ENCODE data around the gene DGKD.

The DGKD gene

DNA sequence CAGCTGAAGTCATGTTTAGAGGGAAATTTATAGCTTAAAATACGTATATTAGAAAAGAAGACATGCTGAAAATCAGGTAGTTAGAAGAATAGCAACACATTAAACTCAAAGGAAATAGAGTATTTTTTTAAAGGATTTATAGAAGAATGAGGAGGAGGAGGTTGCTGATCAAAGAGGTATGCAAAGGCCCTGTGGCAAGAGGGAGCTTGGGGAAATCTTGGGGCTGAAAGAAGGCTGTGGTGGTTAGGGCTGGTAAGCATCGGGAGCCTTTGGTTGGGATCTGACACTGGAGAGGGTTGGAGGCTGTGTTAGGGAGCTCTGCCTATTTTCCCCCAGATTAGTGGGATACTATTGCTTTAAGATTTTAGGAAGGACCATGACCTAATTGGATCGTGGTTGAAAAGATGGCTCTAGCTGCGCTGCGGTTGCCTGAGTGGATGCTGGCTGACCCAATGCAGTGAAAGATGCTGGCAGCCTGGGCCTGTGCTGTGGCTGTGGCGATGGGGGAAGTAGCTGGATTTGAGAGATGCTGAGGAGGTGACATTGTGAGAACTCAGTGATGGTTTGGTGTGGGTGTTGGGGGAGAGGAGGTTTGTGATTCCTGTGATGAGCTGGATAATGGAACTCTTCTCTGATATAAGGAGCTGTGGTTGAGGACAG, 11.7 kb downstream of the DGKD start:
- Histone ChIP-seq H3K4me2 (ENCODE audit: insufficient read depth, low read length) (no peak overlapping the region), H3K27me3 (ENCODE audit: insufficient read depth, low read length, poor library complexity) (no peaks in the 10 kb centered on the region), H3K9me3 (ENCODE audit: insufficient read depth, low read length, severe bottlenecking) (no peaks in the 10 kb centered on the region), H3K36me3 (ENCODE audit: insufficient read depth, low read length) (peaks cover 5% of the 10 kb centered on the region; the same call in 1 of the 2 replicates), H3K4me3 (ENCODE audit: low read depth in 1 of 2, low read length in 2 of 2) (no peak overlapping the region), H4K20me1 (ENCODE audit: insufficient read depth, low read length) (peaks cover 16% of the 10 kb centered on the region; the same call in 1 of the 2 replicates), H3K27ac (ENCODE audit: low read length) (no peak overlapping the region), H2AFZ (ENCODE audit: low read depth, low read length) (no peak overlapping the region), H3K4me1 (ENCODE audit: insufficient read depth, low read length) (no peaks in the 10 kb centered on the region), H3K79me2 (ENCODE audit: insufficient read depth, low read length) (peaks cover 23% of the 10 kb centered on the region; the same call in 1 of the 2 replicates), H3K9ac (ENCODE audit: low read depth, low read length) (no peak overlapping the region)
- no peak for TF ChIP-seq EZH2 (IDR thresholded peaks at IDR 0.05; ENCODE audit: borderline replicate concordance, low read depth, low read length, severe bottlenecking)
- TF ChIP-seq, protein P1, sequence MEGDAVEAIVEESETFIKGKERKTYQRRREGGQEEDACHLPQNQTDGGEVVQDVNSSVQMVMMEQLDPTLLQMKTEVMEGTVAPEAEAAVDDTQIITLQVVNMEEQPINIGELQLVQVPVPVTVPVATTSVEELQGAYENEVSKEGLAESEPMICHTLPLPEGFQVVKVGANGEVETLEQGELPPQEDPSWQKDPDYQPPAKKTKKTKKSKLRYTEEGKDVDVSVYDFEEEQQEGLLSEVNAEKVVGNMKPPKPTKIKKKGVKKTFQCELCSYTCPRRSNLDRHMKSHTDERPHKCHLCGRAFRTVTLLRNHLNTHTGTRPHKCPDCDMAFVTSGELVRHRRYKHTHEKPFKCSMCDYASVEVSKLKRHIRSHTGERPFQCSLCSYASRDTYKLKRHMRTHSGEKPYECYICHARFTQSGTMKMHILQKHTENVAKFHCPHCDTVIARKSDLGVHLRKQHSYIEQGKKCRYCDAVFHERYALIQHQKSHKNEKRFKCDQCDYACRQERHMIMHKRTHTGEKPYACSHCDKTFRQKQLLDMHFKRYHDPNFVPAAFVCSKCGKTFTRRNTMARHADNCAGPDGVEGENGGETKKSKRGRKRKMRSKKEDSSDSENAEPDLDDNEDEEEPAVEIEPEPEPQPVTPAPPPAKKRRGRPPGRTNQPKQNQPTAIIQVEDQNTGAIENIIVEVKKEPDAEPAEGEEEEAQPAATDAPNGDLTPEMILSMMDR (IDR thresholded peaks at IDR 0.05; ENCODE audit: borderline replicate concordance, extremely low read depth, low read length, poor library complexity, severe bottlenecking) = no peak
- no peak for ATAC-seq (ENCODE audit: insufficient read depth, low read depth)
- no peak for DNase-seq

DNA sequence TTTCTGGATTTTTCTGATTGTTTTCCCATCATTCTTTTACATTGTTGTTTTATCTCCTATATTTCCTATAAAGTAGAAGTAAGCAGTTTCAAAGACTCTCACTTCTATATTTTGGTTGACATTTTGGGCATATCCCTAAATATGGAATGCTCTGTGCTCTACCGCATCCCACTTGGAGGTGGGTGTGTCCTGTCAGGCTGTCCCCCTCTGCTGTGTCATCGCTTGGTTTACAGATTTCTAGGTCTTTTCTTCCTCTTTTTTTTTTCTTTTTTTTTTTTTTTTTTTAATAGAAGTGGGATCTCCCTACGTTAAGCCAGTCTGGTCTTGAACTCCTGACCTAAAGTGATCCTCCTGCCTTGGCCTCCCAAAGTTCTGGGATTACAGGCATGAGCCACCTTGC, 13.3 kb downstream of the DGKD start:
- H4K20me1 ChIP-seq (ENCODE audit: insufficient read depth, low read length) = peaks cover 16% of the 10 kb centered on the region; the same call in 1 of the 2 replicates
- no peaks in the 10 kb centered on the region for H3K4me1 ChIP-seq (ENCODE audit: insufficient read depth, low read length)
- H2AFZ ChIP-seq (ENCODE audit: low read depth, low read length) = no peak overlapping the region
- H3K9me3 ChIP-seq (ENCODE audit: insufficient read depth, low read length, severe bottlenecking) = no peaks in the 10 kb centered on the region
- ATAC-seq (ENCODE audit: insufficient read depth, low read depth) (no peak), DNase-seq (no peak)
- H3K9ac ChIP-seq (ENCODE audit: low read depth, low read length) = no peak overlapping the region
- H3K36me3 ChIP-seq (ENCODE audit: insufficient read depth, low read length) = peaks cover 5% of the 10 kb centered on the region; the same call in 1 of the 2 replicates
- TF ChIP-seq EZH2 (IDR thresholded peaks at IDR 0.05; ENCODE audit: borderline replicate concordance, low read depth, low read length, severe bottlenecking) = no peak
- H3K27ac ChIP-seq (ENCODE audit: low read length) = no peak overlapping the region
- no peak overlapping the region for H3K4me3 ChIP-seq (ENCODE audit: low read depth in 1 of 2, low read length in 2 of 2)
- H3K27me3 ChIP-seq (ENCODE audit: insufficient read depth, low read length, poor library complexity) = no peaks in the 10 kb centered on the region
- H3K79me2 ChIP-seq (ENCODE audit: insufficient read depth, low read length) = peaks cover 22% of the 10 kb centered on the region; the same call in 1 of the 2 replicates
- H3K4me2 ChIP-seq (ENCODE audit: insufficient read depth, low read length) = no peak overlapping the region

DNA sequence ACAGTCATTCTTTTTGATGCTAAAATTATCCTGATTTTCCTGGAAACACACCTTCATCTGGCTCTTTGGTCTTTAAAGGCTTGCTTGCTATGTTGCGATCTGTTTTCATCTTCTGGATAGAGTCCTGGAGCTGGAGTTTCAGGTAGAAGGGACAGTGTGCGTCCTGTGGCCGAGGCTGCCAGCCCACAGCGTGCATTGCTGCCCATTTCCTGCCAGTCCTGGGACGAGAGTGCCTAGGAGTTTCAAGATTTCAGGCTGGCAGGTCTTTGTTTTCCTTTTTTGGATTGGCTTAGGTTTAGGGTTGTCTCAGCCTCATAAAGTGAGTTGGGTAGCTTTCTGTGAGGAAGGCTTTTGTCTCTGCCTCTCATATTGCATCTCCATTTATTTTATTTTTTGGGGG, 14.5 kb downstream of the DGKD start:
- Histone ChIP-seq H3K36me3 (ENCODE audit: insufficient read depth, low read length) (peaks cover 5% of the 10 kb centered on the region), H4K20me1 (ENCODE audit: insufficient read depth, low read length) (peaks cover 16% of the 10 kb centered on the region; the same call in 1 of the 2 replicates), H3K4me1 (ENCODE audit: insufficient read depth, low read length) (no peaks in the 10 kb centered on the region), H3K9ac (ENCODE audit: low read depth, low read length) (no peak overlapping the region), H3K9me3 (ENCODE audit: insufficient read depth, low read length, severe bottlenecking) (no peaks in the 10 kb centered on the region), H2AFZ (ENCODE audit: low read depth, low read length) (no peak overlapping the region), H3K4me2 (ENCODE audit: insufficient read depth, low read length) (no peak overlapping the region), H3K4me3 (ENCODE audit: low read depth in 1 of 2, low read length in 2 of 2) (no peak overlapping the region), H3K27ac (ENCODE audit: low read length) (no peak overlapping the region), H3K79me2 (ENCODE audit: insufficient read depth, low read length) (peaks cover 23% of the 10 kb centered on the region; the same call in 1 of the 2 replicates), H3K27me3 (ENCODE audit: insufficient read depth, low read length, poor library complexity) (no peaks in the 10 kb centered on the region)
- no peak for ATAC-seq (ENCODE audit: insufficient read depth, low read depth)
- TF ChIP-seq, protein P1 (IDR thresholded peaks at IDR 0.05; ENCODE audit: borderline replicate concordance, extremely low read depth, low read length, poor library complexity, severe bottlenecking) = no peak
- TF ChIP-seq EZH2 (IDR thresholded peaks at IDR 0.05; ENCODE audit: borderline replicate concordance, low read depth, low read length, severe bottlenecking) = no peak
- DNase-seq = no peak

DNA sequence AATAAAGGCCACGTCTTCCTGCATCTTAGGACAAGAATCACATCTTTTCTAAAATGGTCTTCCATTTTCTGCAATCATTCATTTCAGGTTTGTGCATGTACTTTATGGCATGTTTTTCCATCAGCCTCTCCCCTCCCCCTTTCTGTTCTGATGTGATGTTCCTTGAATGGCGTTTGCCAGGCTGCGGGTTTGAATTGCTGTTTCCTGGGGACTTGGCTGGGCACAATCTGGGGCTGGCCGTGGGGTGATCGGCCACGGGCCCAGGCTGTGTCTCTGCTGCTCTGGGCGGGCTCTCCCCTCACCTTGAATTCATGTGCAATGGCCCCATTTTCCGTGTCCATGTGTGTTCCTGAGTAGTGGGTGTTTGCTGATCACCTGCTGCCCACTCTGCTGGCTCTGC, 15.2 kb downstream of the DGKD start:
- no peaks in the 10 kb centered on the region for H3K9me3 ChIP-seq (ENCODE audit: insufficient read depth, low read length, severe bottlenecking)
- H3K4me1 ChIP-seq (ENCODE audit: insufficient read depth, low read length) = no peaks in the 10 kb centered on the region
- peaks cover 16% of the 10 kb centered on the region; the same call in 1 of the 2 replicates for H4K20me1 ChIP-seq (ENCODE audit: insufficient read depth, low read length)
- H3K9ac ChIP-seq (ENCODE audit: low read depth, low read length) = no peak overlapping the region
- no peak for DNase-seq
- no peak overlapping the region for H3K27ac ChIP-seq (ENCODE audit: low read length)
- H3K4me3 ChIP-seq (ENCODE audit: low read depth in 1 of 2, low read length in 2 of 2) = no peak overlapping the region
- H3K36me3 ChIP-seq (ENCODE audit: insufficient read depth, low read length) = peaks cover 7% of the 10 kb centered on the region
- H3K79me2 ChIP-seq (ENCODE audit: insufficient read depth, low read length) = peaks cover 23% of the 10 kb centered on the region; the same call in 1 of the 2 replicates
- no peak overlapping the region for H3K4me2 ChIP-seq (ENCODE audit: insufficient read depth, low read length)
- H2AFZ ChIP-seq (ENCODE audit: low read depth, low read length) = no peak overlapping the region
- no peak for ATAC-seq (ENCODE audit: insufficient read depth, low read depth)
- H3K27me3 ChIP-seq (ENCODE audit: insufficient read depth, low read length, poor library complexity) = no peaks in the 10 kb centered on the region
- no peak for TF ChIP-seq EZH2 (IDR thresholded peaks at IDR 0.05; ENCODE audit: borderline replicate concordance, low read depth, low read length, severe bottlenecking)
- TF ChIP-seq, protein P1 (IDR thresholded peaks at IDR 0.05; ENCODE audit: borderline replicate concordance, extremely low read depth, low read length, poor library complexity, severe bottlenecking) = no peak
